ENCODE measurements around the gene CEACAM16.

CEACAM16 gene

DNA sequence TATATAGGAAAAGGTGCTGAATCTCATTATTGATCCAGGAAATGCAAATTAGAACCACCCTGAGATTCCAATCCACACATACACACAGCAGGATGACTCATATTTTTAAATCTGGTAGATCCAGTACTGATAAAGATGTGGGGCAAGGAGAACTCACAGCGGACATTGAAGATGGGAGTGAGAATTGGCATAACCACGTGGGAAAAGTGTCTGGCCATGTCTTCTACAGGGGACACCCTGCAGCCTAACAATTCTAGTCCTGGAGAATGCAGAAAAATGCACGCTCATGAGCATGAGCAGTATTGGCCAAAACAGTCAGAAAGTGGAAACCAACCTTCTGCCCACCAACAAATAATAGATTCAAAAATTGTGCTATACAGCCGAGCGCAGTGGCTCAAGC is 36.1 kb downstream of the CEACAM16 start:
- H3K4me3 ChIP-seq (ENCODE audit: low read depth, low read length), result no peak overlapping the region
- TF ChIP-seq, protein P1, sequence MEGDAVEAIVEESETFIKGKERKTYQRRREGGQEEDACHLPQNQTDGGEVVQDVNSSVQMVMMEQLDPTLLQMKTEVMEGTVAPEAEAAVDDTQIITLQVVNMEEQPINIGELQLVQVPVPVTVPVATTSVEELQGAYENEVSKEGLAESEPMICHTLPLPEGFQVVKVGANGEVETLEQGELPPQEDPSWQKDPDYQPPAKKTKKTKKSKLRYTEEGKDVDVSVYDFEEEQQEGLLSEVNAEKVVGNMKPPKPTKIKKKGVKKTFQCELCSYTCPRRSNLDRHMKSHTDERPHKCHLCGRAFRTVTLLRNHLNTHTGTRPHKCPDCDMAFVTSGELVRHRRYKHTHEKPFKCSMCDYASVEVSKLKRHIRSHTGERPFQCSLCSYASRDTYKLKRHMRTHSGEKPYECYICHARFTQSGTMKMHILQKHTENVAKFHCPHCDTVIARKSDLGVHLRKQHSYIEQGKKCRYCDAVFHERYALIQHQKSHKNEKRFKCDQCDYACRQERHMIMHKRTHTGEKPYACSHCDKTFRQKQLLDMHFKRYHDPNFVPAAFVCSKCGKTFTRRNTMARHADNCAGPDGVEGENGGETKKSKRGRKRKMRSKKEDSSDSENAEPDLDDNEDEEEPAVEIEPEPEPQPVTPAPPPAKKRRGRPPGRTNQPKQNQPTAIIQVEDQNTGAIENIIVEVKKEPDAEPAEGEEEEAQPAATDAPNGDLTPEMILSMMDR (conservative IDR thresholded peaks at IDR 0.05; ENCODE audit: low read depth, low read length), result no peak
- no peak for DNase-seq (ENCODE audit: low read depth)

DNA sequence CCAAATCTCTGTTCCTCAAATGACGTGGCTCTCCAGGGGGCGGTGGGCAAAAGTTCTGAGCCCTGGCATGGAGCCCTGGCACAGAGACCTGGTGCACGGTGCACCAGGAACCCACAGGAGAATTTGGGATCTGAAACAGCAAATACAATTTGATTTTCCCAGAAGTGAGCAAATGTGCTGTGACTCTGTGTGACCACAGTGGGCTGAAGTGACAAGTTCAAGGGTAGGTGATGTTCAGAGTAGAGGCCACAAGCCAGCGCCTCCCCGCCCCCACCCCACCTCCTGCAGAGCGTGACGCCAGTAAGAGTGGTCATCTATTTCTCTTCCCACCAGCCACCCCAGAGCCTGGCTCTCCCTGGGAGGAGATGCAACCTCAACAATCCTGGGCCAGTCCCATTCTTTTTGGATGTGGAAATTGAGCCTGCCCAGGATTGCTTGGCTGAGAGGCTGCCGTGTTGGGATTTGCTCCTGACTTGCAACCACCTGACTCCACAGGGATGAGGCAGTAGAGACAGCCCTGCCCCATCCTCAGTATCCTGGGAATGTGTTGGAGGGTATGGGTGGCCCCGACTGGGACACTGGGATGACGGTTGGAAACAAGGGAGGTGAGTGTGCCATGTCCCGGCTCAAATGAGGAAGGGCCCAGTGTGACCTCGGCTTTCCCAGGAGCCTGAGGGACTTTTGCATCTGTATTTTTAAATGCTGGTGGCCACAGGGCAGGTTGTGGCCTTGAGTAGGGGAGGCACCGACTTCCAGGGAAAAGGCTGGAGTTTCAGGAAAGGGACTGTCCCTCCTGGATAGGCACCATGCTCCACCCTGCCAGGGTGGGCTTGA is 38.5 kb downstream of the CEACAM16 start:
- TF ChIP-seq, protein P1 (conservative IDR thresholded peaks at IDR 0.05; ENCODE audit: low read depth, low read length), result no peak
- peak; percentile 59 for DNase-seq (ENCODE audit: low read depth)
- no peak overlapping the region for H3K4me3 ChIP-seq (ENCODE audit: low read depth, low read length)

DNA sequence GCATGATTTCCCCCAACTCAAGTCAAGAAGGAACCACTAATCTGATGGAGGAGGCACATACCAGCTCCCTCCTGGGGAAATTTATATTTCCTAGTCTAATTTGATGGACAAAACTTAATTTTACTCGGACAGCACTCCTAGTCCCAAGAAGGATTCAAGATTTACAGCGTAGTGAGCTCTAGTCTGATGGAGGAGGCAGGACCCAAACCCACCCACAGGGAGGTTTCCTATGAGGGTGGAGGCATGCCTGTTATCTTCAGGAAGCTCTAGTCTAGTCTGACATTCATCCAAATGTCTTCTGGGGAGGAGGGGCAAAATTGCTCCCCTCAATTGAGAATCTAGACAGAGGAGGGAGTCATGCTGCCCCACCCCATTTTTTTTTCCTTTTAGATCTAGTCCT is 39.2 kb downstream of the CEACAM16 start:
- TF ChIP-seq, protein P1 (conservative IDR thresholded peaks at IDR 0.05; ENCODE audit: low read depth, low read length), result no peak
- DNase-seq (ENCODE audit: low read depth), result no peak
- H3K4me3 ChIP-seq (ENCODE audit: low read depth, low read length), result no peak overlapping the region

DNA sequence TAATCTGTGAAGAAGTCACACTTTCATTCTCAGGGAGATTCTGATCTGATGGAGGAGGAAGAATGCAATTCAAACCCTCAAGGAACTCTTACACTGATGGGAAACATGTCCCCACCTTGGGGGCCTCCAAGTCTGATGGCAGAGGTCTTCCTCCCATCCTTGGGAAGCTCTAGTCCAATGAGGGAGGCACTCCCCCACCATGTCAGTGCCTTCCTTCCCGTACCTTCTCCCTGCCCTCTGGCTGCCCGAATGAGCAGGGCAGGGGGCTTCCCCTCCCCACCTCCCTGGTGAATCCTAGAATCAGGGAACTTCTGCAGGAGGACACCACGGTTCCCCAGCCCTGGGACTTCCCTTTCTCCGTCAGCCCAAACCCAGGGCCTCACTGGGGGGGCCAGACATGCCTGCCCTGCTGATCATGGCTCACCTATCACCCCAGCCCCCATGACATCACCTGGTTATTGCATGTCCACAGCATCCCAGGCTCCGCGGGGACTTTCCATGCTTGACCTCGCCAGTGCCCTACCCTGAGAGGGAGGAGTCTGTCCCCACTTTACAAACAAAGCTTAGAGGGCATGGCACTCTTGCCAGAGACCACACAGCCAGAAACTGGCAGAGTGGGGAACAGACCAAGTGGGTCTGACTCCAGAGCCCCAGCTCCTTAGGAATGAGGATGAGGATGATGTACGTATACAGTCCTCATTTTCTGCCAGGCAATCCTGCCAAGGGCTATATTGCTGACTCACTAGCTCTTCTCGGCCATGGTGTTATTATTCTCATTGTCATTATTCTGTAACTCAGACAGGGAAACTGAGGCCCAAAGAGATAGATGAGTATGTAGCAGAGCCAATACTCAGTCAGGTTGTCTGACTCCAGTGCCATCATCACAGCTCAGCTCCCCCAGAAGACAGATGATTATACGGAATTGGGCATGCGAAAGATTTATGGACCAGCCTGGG is 39.9 kb downstream of the CEACAM16 start:
- no peak for DNase-seq (ENCODE audit: low read depth)
- TF ChIP-seq, protein P1 (conservative IDR thresholded peaks at IDR 0.05; ENCODE audit: low read depth, low read length), result no peak
- H3K4me3 ChIP-seq (ENCODE audit: low read depth, low read length), result no peak overlapping the region

DNA sequence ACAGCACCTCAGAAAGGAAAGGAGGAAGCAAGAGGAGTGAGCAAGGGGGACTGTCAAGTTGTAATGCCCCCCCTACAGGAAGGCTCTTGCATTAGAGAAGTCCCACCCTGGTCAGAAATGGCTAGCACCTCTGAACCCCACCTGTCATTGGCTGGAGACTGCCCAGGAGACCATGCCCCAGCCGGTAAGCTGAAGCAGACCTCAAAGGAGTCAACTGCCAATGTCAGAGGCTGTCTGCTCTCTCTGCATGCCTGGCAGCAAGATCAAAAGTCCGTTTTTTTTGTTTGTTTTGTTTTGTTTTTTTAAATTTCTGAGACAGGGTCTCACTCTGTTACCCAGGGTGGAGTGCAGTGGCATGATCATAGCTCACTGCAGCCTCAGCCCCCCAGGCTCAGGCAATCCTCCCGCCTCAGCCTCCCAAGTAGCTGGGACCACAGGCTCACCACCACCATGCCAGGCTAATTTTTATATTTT is 41.4 kb downstream of the CEACAM16 start:
- TF ChIP-seq, protein P1 (conservative IDR thresholded peaks at IDR 0.05; ENCODE audit: low read depth, low read length), result peak; percentile 42
- DNase-seq (ENCODE audit: low read depth), result no peak
- no peak overlapping the region for H3K4me3 ChIP-seq (ENCODE audit: low read depth, low read length)

DNA sequence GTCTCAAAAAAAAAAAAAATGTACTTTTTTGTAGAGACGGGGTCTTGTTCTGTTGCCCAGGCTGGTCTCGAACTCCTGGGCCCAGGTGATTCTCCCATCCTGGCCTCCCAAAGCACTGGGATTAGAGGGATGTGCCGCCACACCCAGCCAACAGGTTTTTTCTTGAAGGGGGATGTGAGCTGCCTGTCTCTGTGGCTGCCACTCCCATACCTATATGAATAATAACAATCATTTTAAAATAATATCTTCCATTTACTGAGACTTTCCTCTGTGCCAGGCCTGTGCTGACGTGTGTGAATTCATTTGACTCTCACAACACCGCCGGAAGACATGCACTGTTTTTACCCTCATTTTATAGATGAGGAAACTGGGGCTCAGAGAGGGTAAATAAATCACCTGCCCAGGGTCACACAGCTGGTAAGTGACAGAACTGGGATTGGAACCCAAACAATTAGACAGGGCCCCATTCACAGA is 42.3 kb downstream of the CEACAM16 start:
- no peak for DNase-seq (ENCODE audit: low read depth)
- no peak overlapping the region for H3K4me3 ChIP-seq (ENCODE audit: low read depth, low read length)
- TF ChIP-seq, protein P1 (conservative IDR thresholded peaks at IDR 0.05; ENCODE audit: low read depth, low read length), result no peak

Measured in choroid plexus epithelial cell (primary cell).